K562 (cell line): ENCODE data around the gene PIK3C2G. TPM values are rescaled to one million over a fixed set of nuclear protein-coding genes. Genes with fewer than 3 reads are reported as not detected.

Experiments
- ELF2 ChIP-seq: fragments of 250-450 bp; sonication (Bioruptor Pico); IDR thresholded peaks from 2 replicates; pipeline ENCODE4 v1.5.0; 2021; ENCODE audit warnings: mild to moderate bottlenecking
- PRPF4 ChIP-seq: fragments of 200-400 bp; formaldehyde crosslinking; IDR thresholded peaks from one replicate; pipeline ENCODE4 v1.6.1; 2017; ENCODE audit warnings: low read length, low read depth, mild to moderate bottlenecking; ENCODE audit not compliant: insufficient read depth, poor library complexity, severe bottlenecking
- TEAD4 ChIP-seq, 2 experiments: sonication (generic) in 1 of 2; formaldehyde crosslinking in 1 of 2; IDR thresholded peaks; 2 replicates each; pipeline versions ENCODE4 v1.6.1 to v1.8.0; 2012 to 2022; ENCODE audit warnings: borderline replicate concordance in 1 of 2, inconsistent platforms in 1 of 2, low read length in 1 of 2, mild to moderate bottlenecking in 1 of 2, missing genetic modification reagents in 1 of 2
- THRA ChIP-seq: fragments of 450-650 bp; IDR thresholded peaks from 2 replicates; pipeline ENCODE4 v1.6.1; 2017; ENCODE audit warnings: mild to moderate bottlenecking, moderate library complexity
- WHSC1 ChIP-seq: IDR thresholded peaks from one replicate; pipeline ENCODE4 v1.6.1; 2012; ENCODE audit warnings: low read length, control low read depth, inconsistent platforms
- ZC3H11A ChIP-seq: IDR thresholded peaks from 2 replicates; pipeline ENCODE4 v1.6.1; 2012; ENCODE audit warnings: low read depth, low read length, improper control_type of control experiment
- ZNF280A ChIP-seq: fragments of 450-650 bp; IDR thresholded peaks from 2 replicates; pipeline ENCODE4 v1.6.1; 2018; ENCODE audit warnings: mild to moderate bottlenecking, low read depth; ENCODE audit not compliant: partially characterized antibody
- ZNF347 ChIP-seq: fragments of 450-650 bp; formaldehyde crosslinking; IDR thresholded peaks from 2 replicates; pipeline ENCODE4 v1.4.0; 2020; ENCODE audit warnings: low read depth, mild to moderate bottlenecking, moderate library complexity
- ZNF75A ChIP-seq: fragments of 450-650 bp; formaldehyde crosslinking; IDR thresholded peaks from 2 replicates; pipeline ENCODE4 v1.4.0; 2020; ENCODE audit warnings: mild to moderate bottlenecking
- ZNF785 ChIP-seq: fragments of 250-450 bp; sonication (Bioruptor Pico); IDR thresholded peaks from 2 replicates; pipeline ENCODE4 v1.4.0; 2020; ENCODE audit warnings: mild to moderate bottlenecking
- polyA plus RNA-seq, 8 experiments: library from polyadenylated mRNA; depleted of rRNA in 4 of 8; stranded (reverse) in 5 of 8; unstranded in 3 of 8; fragments of >200 nt; fragmentation: Nextera tagmentation in 2 of 8; fragmentation: Illumina TruSeq in 1 of 8; extraction: Ambion mirVana in 2 of 8; extraction: Trizol in 1 of 8; gene quantifications; 2 replicates each; pipeline versions ENCODE4 v1.2.1 to v1.2.3, GENCODE V29; 2011 to 2014; ENCODE audit warnings: inconsistent platforms in 1 of 8, missing spikeins in 1 of 8
- total RNA-seq, 7 experiments: library from RNA; depleted of rRNA in 6 of 7; stranded (reverse); fragments of >200 nt in 6 of 7; fragmentation: Illumina TruSeq in 2 of 7; extraction: Trizol in 2 of 7; gene quantifications; 2 replicates each; pipeline versions ENCODE4 v1.2.1 to v1.2.3, GENCODE V29; 2011 to 2021; ENCODE audit warnings: low replicate concordance in 1 of 7
- TF ChIP-seq, protein P1 (sequence below): fragments of 200-800 bp; sonication (Bioruptor generic); IDR thresholded peaks from 2 replicates; pipeline ENCODE4 v1.6.1; 2017; ENCODE audit warnings: missing genetic modification characterization, missing compliant biosample characterization
- TF ChIP-seq, protein P2 (sequence below), 2 experiments: fragments of 250-450 bp in 1 of 2; fragments of 450-650 bp in 1 of 2; sonication (Bioruptor Pico) in 1 of 2; IDR thresholded peaks; 2 replicates each; pipeline versions ENCODE4 v1.6.1 to v1.8.0; 2016 to 2021; ENCODE audit warnings: mild to moderate bottlenecking in 2 of 2, moderate library complexity in 2 of 2, missing compliant biosample characterization in 1 of 2, missing genetic modification characterization in 1 of 2

The PIK3C2G gene
- total and polyA plus RNA-seq, 9 of the 15 experiments (the other 6 are each of a cell fraction or from before 2014, with no cell fraction given) = not detected

DNA sequence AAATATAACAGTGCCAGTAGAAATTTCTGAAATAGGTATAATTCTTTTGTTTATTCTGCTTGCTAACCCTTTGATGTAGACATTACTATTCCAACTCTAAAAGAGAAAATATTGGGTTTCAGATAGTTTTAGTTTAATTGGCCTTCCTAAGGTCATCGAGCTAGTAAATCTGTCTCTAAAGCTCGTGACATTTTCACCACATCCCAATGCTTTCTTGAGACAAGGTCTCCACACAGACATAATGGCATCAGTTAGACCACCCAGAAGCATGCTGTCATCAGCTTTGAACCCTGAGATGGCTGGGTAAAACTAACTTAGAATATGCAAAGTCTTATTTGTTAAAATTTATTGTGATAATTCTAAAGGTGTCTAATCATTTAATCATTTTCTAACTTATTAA, 52.0 kb downstream of the PIK3C2G start (continued):
- no peak for TF ChIP-seq ZNF280A
- TF ChIP-seq PRPF4 = no peak
- no peak for TF ChIP-seq ZC3H11A
- TF ChIP-seq, protein P1, sequence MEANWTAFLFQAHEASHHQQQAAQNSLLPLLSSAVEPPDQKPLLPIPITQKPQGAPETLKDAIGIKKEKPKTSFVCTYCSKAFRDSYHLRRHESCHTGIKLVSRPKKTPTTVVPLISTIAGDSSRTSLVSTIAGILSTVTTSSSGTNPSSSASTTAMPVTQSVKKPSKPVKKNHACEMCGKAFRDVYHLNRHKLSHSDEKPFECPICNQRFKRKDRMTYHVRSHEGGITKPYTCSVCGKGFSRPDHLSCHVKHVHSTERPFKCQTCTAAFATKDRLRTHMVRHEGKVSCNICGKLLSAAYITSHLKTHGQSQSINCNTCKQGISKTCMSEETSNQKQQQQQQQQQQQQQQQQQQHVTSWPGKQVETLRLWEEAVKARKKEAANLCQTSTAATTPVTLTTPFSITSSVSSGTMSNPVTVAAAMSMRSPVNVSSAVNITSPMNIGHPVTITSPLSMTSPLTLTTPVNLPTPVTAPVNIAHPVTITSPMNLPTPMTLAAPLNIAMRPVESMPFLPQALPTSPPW (CRISPR knock-in tag) = no peak
- no peak for TF ChIP-seq ELF2 (CRISPR knock-in tag)
- TF ChIP-seq ZNF75A (CRISPR knock-in tag) = no peak
- TF ChIP-seq ZNF347 (CRISPR knock-in tag) = no peak
- TF ChIP-seq, protein P2, sequence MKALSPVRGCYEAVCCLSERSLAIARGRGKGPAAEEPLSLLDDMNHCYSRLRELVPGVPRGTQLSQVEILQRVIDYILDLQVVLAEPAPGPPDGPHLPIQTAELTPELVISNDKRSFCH (CRISPR knock-in tag; IDR thresholded peaks at IDR 0.05) = no peak
- TF ChIP-seq, protein P2 (tag; IDR thresholded peaks at IDR 0.05) = no peak
- no peak for TF ChIP-seq THRA
- TF ChIP-seq TEAD4 (IDR thresholded peaks at IDR 0.05; ENCODE audit: low read length) = no peak
- TF ChIP-seq TEAD4 (CRISPR knock-in tag; IDR thresholded peaks at IDR 0.05; ENCODE audit: borderline replicate concordance) = no peak
- TF ChIP-seq ZNF785 (CRISPR knock-in tag) = no peak
- TF ChIP-seq WHSC1 = no peak
